HepG2 (cell line): ENCODE results near the gene PSMC2. TPM values are rescaled to one million over a fixed set of nuclear protein-coding genes. Genes with fewer than 3 reads are reported as not detected.

Experiments used
- ATAC-seq: fragments of 200-7000 bp; cut with Tn5 transposase; 3 replicates; pipeline ENCODE4 v1.9.1; 2020; ENCODE audit warnings: mild to moderate bottlenecking, moderate library complexity
- BruUV-seq: library from RNA; stranded (reverse); fragments of 400-500 nt; replicated peaks from 2 replicates; lab custom pipeline; 2021; lab: Mats Ljungman, UMichigan
- CTCF ChIA-PET: fragments of 300-600 bp; formaldehyde crosslinking; extraction: SDS; loops from one replicate; lab custom pipeline; 2021; ENCODE audit warnings: low total read pairs, inconsistent platforms, low intra/inter-chr PET ratio; lab: Yijun Ruan, JAX
- POLR2A ChIA-PET: fragments of 350-600 bp; sonication (Branson Sonifier 250); formaldehyde crosslinking; loops from one replicate; lab custom pipeline; 2020; ENCODE audit warnings: antibody characterized with exemption, inconsistent platforms; lab: Yijun Ruan, JAX
- DNase-seq: peaks from one replicate; pipeline ENCODE4 v3.0.0-alpha.2; 2015; ENCODE audit warnings: low spot score
- FAIRE-seq: peaks from 3 replicates; lab custom pipeline; 2011; peaks lifted over from hg19 to GRCh38; lab: Jason Lieb, UNC
- H2AFZ ChIP-seq: one replicate; pipeline ENCODE4 v1.6.1; 2011; ENCODE audit warnings: low read length, inconsistent platforms
- H3K27ac ChIP-seq: fragments of 300-600 bp; 3 replicates; pipeline ENCODE4 v1.8.0; 2011; ENCODE audit warnings: mixed run types, mild to moderate bottlenecking, mixed read lengths, low read length, inconsistent platforms; ENCODE audit not compliant: insufficient read depth; ENCODE audit errors: extremely low read length
- H3K27me3 ChIP-seq, 2 experiments: fragments of 200-600 bp in 1 of 2; 2 replicates in 1 of 2; 3 replicates in 1 of 2; pipeline versions ENCODE4 v1.6.0 to v1.8.0; 2011; ENCODE audit warnings: low read length in 2 of 2, mild to moderate bottlenecking in 2 of 2, moderate library complexity in 2 of 2, inconsistent platforms in 1 of 2; ENCODE audit not compliant: insufficient read depth in 2 of 2, control insufficient read depth in 1 of 2
- H3K36me3 ChIP-seq, 2 experiments: fragments of 200-600 bp in 1 of 2; replicated peaks in 1 of 2; 2 replicates in 1 of 2; 3 replicates in 1 of 2; pipeline versions ENCODE4 v1.5.1 to v1.8.0; 2011; ENCODE audit warnings: low read length in 2 of 2, inconsistent platforms in 1 of 2; ENCODE audit not compliant: insufficient read depth in 2 of 2, control insufficient read depth in 1 of 2
- H3K4me1 ChIP-seq: 2 replicates; pipeline ENCODE4 v1.5.1; 2012; ENCODE audit warnings: low read length, inconsistent platforms; ENCODE audit not compliant: insufficient read depth
- H3K4me2 ChIP-seq: 2 replicates; pipeline ENCODE4 v1.6.0; 2011; ENCODE audit warnings: low read depth, low read length, inconsistent platforms
- H3K4me3 ChIP-seq, 3 experiments: fragments of 200-600 bp in 1 of 3; sonication (generic), shearing (Covaris generic) in 1 of 3; replicated peaks in 1 of 3; 2 replicates each; pipeline ENCODE4 v1.5.1; 2011 to 2016; ENCODE audit warnings: low read length in 3 of 3, inconsistent platforms in 2 of 3, low read depth in 2 of 3, mild to moderate bottlenecking in 2 of 3, control low read depth in 1 of 3, mixed read lengths in 1 of 3; ENCODE audit not compliant: insufficient read depth in 1 of 3
- H3K79me2 ChIP-seq: one replicate; pipeline ENCODE4 v1.6.1; 2011; ENCODE audit warnings: low read length, inconsistent platforms; ENCODE audit not compliant: insufficient read depth
- H3K9ac ChIP-seq: 2 replicates; pipeline ENCODE4 v1.6.0; 2011; ENCODE audit warnings: mild to moderate bottlenecking, low read depth, low read length, inconsistent platforms; ENCODE audit not compliant: insufficient read depth
- H3K9me3 ChIP-seq: 2 replicates; pipeline ENCODE4 v1.5.1; 2012; ENCODE audit warnings: mild to moderate bottlenecking, low read length
- H4K20me1 ChIP-seq: 2 replicates; pipeline ENCODE4 v1.6.0; 2011; ENCODE audit warnings: inconsistent platforms, mild to moderate bottlenecking, low read length, moderate library complexity; ENCODE audit not compliant: insufficient read depth
- ARHGAP35 ChIP-seq: sonication (generic); formaldehyde crosslinking; IDR thresholded peaks from 2 replicates; pipeline ENCODE4 v1.9.0; 2022; ENCODE audit warnings: mild to moderate bottlenecking, inconsistent platforms, moderate library complexity, missing genetic modification reagents, borderline replicate concordance
- ATF3 ChIP-seq: sonication (generic); formaldehyde crosslinking; IDR thresholded peaks from 2 replicates; pipeline ENCODE4 v1.4.0; 2020; ENCODE audit warnings: missing genetic modification reagents
- CSRNP2 ChIP-seq: sonication (generic); formaldehyde crosslinking; conservative IDR thresholded peaks from 2 replicates; pipeline ENCODE4 v1.8.0; 2022; ENCODE audit warnings: low read depth, missing genetic modification reagents
- FOSL1 ChIP-seq: sonication (generic); formaldehyde crosslinking; IDR thresholded peaks from 2 replicates; pipeline ENCODE4 v1.9.0; 2021; ENCODE audit warnings: missing genetic modification reagents, borderline replicate concordance
- MIER2 ChIP-seq: IDR thresholded peaks from 2 replicates; pipeline ENCODE4 v1.6.1; 2016; ENCODE audit warnings: missing biosample characterization, missing genetic modification reagents
- MLX ChIP-seq: IDR thresholded peaks from 2 replicates; pipeline ENCODE4 v1.6.1; 2016
- PHF5A ChIP-seq: IDR thresholded peaks from one replicate; pipeline ENCODE4 v1.6.1; 2018; ENCODE audit warnings: low read depth, missing genetic modification reagents; ENCODE audit not compliant: unreplicated experiment
- SP5 ChIP-seq: IDR thresholded peaks from 2 replicates; pipeline ENCODE4 v1.6.1; 2016; ENCODE audit warnings: low read depth, borderline replicate concordance
- SRSF4 ChIP-seq: fragments of 200-400 bp; formaldehyde crosslinking; IDR thresholded peaks from one replicate; pipeline ENCODE4 v1.6.1; 2018; ENCODE audit warnings: mild to moderate bottlenecking, low read depth, low read length, moderate library complexity; ENCODE audit not compliant: poor library complexity, severe bottlenecking
- TMF1 ChIP-seq: sonication (generic); formaldehyde crosslinking; IDR thresholded peaks from 2 replicates; pipeline ENCODE4 v1.8.1; 2022; ENCODE audit warnings: low read depth, missing genetic modification reagents
- ZNF687 ChIP-seq: sonication (generic); formaldehyde crosslinking; IDR thresholded peaks from 2 replicates; pipeline ENCODE4 v1.5.1; 2020; ENCODE audit warnings: mild to moderate bottlenecking, missing genetic modification reagents, moderate library complexity
- ZNF713 ChIP-seq: sonication (generic); formaldehyde crosslinking; IDR thresholded peaks from 2 replicates; pipeline ENCODE4 v1.4.0; 2020; ENCODE audit warnings: mild to moderate bottlenecking, missing genetic modification reagents
- WGBS: methylation state at CpG from one replicate; pipeline ENCODE4 v1.1.6; 2017; ENCODE audit warnings: low lambda C conversion rate; 5-methylcytosine and 5-hydroxymethylcytosine counted together
- in situ Hi-C: cut with HindIII; loops from 2 replicates; pipeline ENCODE4 v1.10.0; 2017; ENCODE audit warnings: low pct_unique_long_range_greater_than_20kb; ENCODE audit not compliant: extremely low pct_ligation_motif_present
- intact Hi-C: fragments of 100-400 bp; cut with micrococcal nuclease; formaldehyde crosslinking; loops from one replicate; pipeline ENCODE4 v1.10.0; 2022; ENCODE audit not compliant: unreplicated experiment
- polyA plus RNA-seq, 8 experiments: library from polyadenylated mRNA; depleted of rRNA in 3 of 8; stranded (reverse) in 7 of 8; unstranded in 1 of 8; fragments of >200 nt; fragmentation: Illumina TruSeq in 4 of 8; extraction: Trizol in 4 of 8; gene quantifications; 2 replicates each; pipeline versions ENCODE4 v1.2.1 to v1.2.3, GENCODE V29; 2011 to 2016; ENCODE audit warnings: low read depth in 4 of 8, missing spikeins in 1 of 8, mixed read lengths in 1 of 8; ENCODE audit not compliant: insufficient read depth in 1 of 8
- total RNA-seq, 5 experiments: library from RNA; depleted of rRNA; stranded (reverse); fragments of >200 nt; fragmentation: Illumina TruSeq; extraction: Trizol; gene quantifications; 2 replicates each; pipeline ENCODE4 v1.2.3, GENCODE V29; 2016; ENCODE audit warnings: low read depth in 1 of 5

The PSMC2 gene
- total and polyA plus RNA-seq, 2 of the 13 experiments (the other 11 are each of a cell fraction or from before 2014, with no cell fraction given): 89.9 to 181 TPM

GRCh38 chr7:103379270-103379975, 32.0 kb downstream of the PSMC2 start:
- no TSS peak for BruUV-seq
- FAIRE-seq (no peak), DNase-seq (no peak), ATAC-seq (no peak)
- Histone ChIP-seq H3K27ac (no peak overlapping the region), H3K4me3 (no peak overlapping the region), H2AFZ (no peak overlapping the region), H3K79me2 (no peaks in the 10 kb centered on the region), H3K27me3 (no peaks in the 10 kb centered on the region), H3K9me3 (no peaks in the 10 kb centered on the region), H3K36me3 (no peaks in the 10 kb centered on the region), H3K4me2 (no peak overlapping the region), H4K20me1 (no peaks in the 10 kb centered on the region), H3K4me1 (peaks cover 11% of the 10 kb centered on the region), H3K9ac (no peak overlapping the region)
- ChIA-PET POLR2A (no interaction called here), CTCF (no interaction called here)
- in situ Hi-C loops (no loop called here), intact Hi-C loops (no loop called here)
- no peak for TF ChIP-seq CSRNP2 (CRISPR knock-in tag)
- no peak for TF ChIP-seq MIER2
- TF ChIP-seq PHF5A: no peak
- TF ChIP-seq TMF1 (CRISPR knock-in tag): no peak
- no peak for TF ChIP-seq ZNF713 (CRISPR knock-in tag)
- TF ChIP-seq MLX: no peak
- TF ChIP-seq FOSL1 (CRISPR knock-in tag): no peak
- TF ChIP-seq SP5 (CRISPR knock-in tag): no peak
- no peak for TF ChIP-seq ATF3 (CRISPR knock-in tag)
- no peak for TF ChIP-seq SRSF4
- no peak for TF ChIP-seq ZNF687 (CRISPR knock-in tag)
- no peak for TF ChIP-seq ARHGAP35 (CRISPR knock-in tag)
- 49% methylated on average over 3 of the region's 3 CpGs for WGBS
